ENCODE results near the gene NSG1. TPM values are rescaled to one million over a fixed set of nuclear protein-coding genes. Genes with fewer than 3 reads are reported as not detected.

Gene NSG1
- total and polyA plus RNA-seq, 2 of the 8 experiments (the other 6 are each of a cell fraction or from before 2014, with no cell fraction given), result 35.7 to 61.4 TPM

DNA sequence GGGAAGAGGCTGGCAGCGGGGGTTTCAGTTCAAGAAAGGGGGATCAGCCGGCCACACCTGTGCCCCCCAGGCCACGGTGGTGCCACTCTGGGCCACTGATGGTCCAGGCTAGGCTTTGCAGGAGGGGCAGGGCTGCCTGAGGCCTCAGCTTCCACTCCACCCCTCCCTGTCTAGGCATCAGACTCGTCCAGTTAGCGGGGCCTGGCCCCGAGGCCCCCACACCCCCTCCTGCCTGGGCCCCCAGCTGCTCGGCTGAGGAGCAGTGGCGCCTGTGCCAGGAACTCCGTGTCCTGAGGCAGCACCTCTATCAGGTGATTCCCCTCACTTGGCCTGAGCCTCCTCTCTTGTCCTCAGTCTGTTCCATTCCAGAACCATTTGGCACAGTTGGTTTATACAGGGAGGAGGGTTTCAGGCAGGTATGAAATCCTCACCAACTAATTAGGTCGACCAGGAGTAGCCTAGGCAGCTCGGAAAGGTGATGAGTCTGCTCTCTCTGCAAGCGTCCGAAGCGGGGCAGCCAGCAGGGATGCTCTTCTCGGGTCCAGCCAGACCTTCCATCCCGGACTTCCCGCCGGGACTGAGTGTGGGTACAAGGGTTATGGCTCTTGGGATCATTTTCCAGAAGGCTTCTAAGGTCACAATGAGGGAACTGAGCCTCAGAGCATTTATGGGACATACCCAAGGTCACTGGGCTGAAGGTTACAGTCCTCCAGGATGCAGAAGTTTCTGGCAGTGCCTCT lies 2.1 kb downstream of the NSG1 start (continued):
- no peak for TF ChIP-seq SUZ12 (IDR thresholded peaks at IDR 0.05; ENCODE audit: low read length)
- TF ChIP-seq, protein P1, sequence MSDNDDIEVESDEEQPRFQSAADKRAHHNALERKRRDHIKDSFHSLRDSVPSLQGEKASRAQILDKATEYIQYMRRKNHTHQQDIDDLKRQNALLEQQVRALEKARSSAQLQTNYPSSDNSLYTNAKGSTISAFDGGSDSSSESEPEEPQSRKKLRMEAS (IDR thresholded peaks at IDR 0.05), result no peak
- no peak for TF ChIP-seq CTBP2 (IDR thresholded peaks at IDR 0.05; ENCODE audit: borderline replicate concordance, insufficient read depth, insufficient read length, low read length)
- TF ChIP-seq KDM4A (IDR thresholded peaks at IDR 0.05; ENCODE audit: low read depth, low read length, severe bottlenecking), result no peak
- TF ChIP-seq CEBPB (IDR thresholded peaks at IDR 0.05; ENCODE audit: low read depth, low read length), result no peak
- no peak for TF ChIP-seq HDAC6 (IDR thresholded peaks at IDR 0.05; ENCODE audit: low read depth, low read length)
- TF ChIP-seq JUND (IDR thresholded peaks at IDR 0.05; ENCODE audit: low read length), result no peak

Measured in H1 (cell line).